Fibroblast of lung (primary cell): ENCODE data around the gene CADM2.
"Not testable (repeated sequence)": the region's sequence is repeated elsewhere in the genome, so short reads cannot be mapped to it uniquely, and the experiment has no call there.

Source experiments
- CTCF ChIP-seq, 2 donors: IDR thresholded peaks in 1 of 2; conservative IDR thresholded peaks in 1 of 2; 1 replicate in 1 of 2; 2 replicates in 1 of 2; pipeline ENCODE4 v1.5.1; 2011 to 2012; ENCODE audit warnings: low read length in 2 of 2, control low read depth in 1 of 2, inconsistent platforms in 1 of 2, low read depth in 1 of 2, mild to moderate bottlenecking in 1 of 2
- EZH2 ChIP-seq: IDR thresholded peaks from 2 replicates; pipeline ENCODE4 v1.5.1; 2012; ENCODE audit warnings: low read length, control low read depth, mild to moderate bottlenecking; ENCODE audit errors: missing control alignments

GRCh38 chr3:85132864-85133263 lies 174.1 kb downstream of the CADM2 start:
- TF ChIP-seq CTCF (conservative IDR thresholded peaks at IDR 0.05 in 1 of 2, IDR thresholded peaks at IDR 0.05 in 1 of 2; ENCODE audit: low read depth in 1 of 2, low read length in 2 of 2); EZH2: not testable (repeated sequence)
